Measurements from ENCODE around the gene MPDZ.

- TF ChIP-seq RAD21 (IDR thresholded peaks at IDR 0.05; ENCODE audit: low read length): no peak
- no peak for TF ChIP-seq CEBPB (IDR thresholded peaks at IDR 0.05; ENCODE audit: low read depth, low read length)
- TF ChIP-seq CTCF (conservative IDR thresholded peaks at IDR 0.05; ENCODE audit: low read depth, low read length): no peak
- no peak for TF ChIP-seq POLR2A (IDR thresholded peaks at IDR 0.05; ENCODE audit: low read depth, low read length)
- no peak for TF ChIP-seq RFX5 (IDR thresholded peaks at IDR 0.05; ENCODE audit: low read depth, low read length)
- no peak for TF ChIP-seq SMC3 (IDR thresholded peaks at IDR 0.05; ENCODE audit: low read depth, low read length)
Observed at GRCh38 chr9:13144166-13144775, 135.2 kb downstream of the MPDZ start.
